NCI-H460 (cell line): ENCODE results near the gene ARMC9. TPM values are rescaled to one million over a fixed set of nuclear protein-coding genes. Genes with fewer than 3 reads are reported as not detected.

Experiments
- DNase-seq: peaks from one replicate; pipeline ENCODE4 v3.0.0-alpha.2; 2016; ENCODE audit warnings: low read depth; ENCODE audit errors: extremely low read depth
- total RNA-seq: library from RNA; depleted of rRNA; stranded (reverse); fragments of >200 nt; shearing (Covaris generic); gene quantifications from 2 replicates; pipeline ENCODE4 v1.2.3, GENCODE V29; 2014

ARMC9 gene
- total RNA-seq, 1 experiment from 2014 or later: 8.9 TPM

DNA sequence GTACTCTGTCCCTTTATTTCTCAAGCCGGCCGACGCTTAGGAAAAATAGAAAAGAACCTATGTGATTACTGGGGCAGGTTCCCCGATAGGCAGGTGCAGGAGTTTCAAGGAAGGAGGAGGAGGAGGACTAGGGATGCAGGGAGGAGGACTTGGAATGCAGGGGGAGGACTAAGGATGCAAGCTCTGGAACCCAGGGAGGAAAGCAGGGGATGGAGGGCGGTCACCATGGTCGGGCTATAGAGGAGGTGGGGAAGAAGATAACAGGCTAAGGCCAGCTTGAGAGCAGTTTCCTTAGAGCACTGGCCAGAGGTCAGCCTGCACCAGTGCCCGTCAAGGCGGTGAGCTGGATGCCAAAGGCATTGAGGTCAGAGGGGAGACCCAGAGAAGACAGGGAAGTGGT is 178.4 kb downstream of the ARMC9 start:
- no peak for DNase-seq

DNA sequence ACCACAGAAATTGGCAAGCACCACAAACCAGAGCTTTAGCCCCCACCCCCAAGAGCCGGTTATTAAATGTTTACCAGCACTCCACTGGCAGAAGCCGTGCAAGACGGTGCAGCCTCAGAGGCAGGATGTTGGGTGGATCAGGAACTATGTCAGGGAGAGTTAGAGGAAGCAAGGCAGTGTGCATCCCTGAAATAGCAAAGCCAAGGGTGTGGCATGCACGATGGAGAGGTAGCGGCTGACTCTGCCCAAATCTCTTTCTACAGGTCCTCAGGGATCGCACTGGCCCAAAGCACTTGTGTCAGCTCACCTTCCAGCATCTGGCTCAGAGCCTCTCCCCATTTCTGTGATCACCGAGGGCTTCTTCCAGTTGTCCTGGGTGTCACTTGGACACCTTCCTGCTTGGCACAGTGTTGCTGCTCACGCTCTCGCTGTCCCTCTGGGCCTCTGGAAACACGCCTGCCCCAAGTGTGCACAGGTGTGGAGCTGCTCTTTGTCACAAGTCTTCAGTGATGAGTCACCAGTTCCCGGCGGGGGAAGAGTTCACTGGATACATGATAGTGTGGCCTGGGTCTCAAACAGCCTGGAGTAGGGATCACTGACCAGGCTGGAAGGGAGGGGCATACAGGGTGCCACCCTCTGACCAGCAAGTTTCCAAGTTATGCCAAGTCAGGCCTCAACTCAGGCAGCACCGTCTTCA is 179.7 kb downstream of the ARMC9 start:
- DNase-seq: no peak

DNA sequence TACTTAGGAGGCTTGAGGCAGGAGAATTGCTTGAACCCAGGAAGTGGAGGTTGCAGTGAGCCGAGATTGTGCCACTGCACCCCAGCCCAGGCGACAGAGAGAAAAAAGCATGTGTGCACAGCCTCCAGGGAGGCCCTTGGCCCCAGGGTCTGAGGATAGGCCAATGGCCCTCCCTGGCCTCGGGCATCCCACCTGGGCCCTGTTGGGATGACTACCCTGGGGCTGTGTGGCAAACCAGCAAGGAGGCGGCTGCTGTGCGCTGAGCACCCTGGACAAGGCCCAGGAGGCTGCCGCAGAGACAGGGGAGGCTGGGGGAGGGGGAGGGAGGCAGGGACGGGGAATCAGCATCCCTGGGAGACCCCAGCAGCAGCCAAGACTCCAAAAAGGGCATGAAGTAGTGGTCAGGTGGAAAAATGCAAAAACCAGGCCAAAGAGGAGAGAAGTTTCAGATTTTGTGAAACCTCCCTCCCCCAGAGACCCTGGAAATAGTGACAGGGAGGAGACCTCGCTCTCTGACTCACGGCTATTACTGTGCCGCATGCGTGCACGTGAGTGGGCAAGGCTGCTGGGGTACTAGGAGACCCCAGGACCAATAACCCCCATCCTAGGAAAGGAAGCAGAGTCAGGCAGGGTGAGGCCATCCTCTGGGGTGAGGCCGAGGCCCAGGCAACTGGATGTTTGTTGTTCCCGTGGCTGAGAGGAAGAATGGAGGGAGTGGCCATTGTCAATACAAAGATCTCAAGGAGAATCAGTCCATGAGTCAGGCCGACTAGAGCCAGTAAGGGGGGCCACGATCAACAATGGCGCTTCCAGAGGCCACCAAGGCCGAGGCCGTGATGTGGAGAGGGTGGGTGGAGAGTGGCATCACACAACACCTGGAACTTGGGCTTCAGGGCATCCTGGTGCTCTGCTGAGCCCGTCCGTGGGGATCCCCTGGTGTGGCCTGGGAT is 181.1 kb downstream of the ARMC9 start:
- no peak for DNase-seq

- no peak for DNase-seq
Observed at GRCh38 chr2:231380307-231380706, 181.9 kb downstream of the ARMC9 start.

DNA sequence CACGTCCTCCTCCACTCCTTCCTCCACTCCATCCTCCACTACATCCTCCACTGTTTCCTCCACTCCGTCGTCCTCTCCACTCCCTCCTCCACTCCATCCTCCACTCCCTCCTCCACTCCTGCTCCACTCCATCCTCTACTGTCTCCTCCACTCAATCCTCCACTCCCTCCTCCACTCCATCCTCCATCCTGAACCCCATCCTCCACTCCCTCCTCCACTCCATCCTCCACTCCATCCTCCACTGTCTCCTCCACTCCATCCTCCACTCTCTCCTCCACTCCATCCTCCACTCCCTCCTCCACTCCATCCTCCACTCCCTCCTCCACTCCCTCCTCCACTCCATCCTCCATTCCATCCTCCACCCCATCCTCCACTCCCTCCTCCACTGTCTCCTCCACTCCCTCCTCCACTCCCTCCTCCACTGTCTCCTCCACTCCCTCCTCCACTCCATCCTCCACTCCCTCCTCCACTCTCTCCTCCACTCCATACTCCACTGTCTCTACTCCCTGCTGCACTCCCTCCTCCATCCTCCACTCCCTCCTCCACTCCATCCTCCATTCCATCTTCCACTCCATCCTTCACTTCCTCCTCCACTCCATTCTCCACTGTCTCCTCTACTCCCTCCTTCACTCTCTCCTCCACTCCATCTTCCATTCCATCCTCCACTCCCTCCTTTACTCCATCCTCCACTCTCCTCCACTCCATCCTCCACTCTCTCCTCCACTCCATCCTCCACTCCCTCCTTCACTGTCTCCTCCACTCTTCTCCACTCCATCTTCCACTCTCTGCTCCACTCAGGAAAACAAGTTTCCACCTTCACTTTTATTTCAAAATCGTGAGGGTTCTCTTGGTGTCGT is 182.8 kb downstream of the ARMC9 start:
- DNase-seq: no peak

DNA sequence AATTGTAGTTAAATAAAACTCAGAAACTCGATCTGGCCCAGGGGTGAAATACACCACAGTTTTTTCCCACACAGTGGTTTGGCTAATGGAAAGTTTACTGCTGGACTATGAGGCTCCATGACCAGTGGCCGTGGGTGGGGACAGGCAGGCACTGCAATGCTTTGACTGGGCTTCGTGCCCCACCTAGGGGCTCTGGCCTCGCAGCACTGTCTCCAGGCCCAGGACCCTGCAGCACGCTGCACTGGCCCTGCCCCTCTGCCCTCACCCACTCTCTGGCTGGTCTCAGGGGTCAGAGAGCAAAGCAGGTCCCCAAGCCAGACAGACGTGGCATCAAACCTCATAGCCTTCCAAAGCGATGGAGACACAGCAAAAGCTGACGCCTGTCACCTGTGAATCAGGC is 183.7 kb downstream of the ARMC9 start:
- no peak for DNase-seq

DNA sequence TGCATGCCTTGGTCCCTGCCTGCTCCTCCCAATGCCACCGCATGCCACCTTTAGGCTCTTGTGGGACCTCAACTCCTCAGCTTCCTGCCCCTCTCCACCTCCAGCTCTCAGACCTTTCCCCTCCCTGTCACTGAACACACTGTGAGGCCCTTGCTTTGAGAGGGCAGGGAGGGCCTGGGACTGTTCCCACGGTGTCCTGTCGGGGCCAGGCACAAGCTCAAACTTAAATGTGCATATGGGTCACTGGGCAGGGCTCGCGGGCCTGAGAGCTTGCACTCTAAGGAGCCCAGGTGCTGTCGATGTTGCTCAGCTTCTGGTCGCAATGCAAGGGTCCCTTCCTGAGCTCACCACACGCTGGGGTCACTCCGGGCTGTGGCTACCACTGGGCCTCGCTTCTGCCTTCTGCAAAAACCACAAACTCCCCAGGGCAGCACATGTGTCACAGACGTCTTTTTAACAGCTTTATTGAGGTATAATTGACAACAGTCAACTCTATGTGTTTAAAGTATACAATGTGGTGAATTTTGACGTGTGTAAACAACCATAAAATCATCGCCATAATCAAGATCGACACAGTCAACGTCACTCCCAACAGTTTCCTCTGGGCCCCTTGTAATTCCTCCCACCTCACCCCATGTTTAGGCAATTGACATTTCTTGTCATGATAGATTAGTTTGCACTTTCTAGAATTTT is 185.1 kb downstream of the ARMC9 start:
- no peak for DNase-seq

- no peak for DNase-seq
Observed at GRCh38 chr2:231384109-231384435, 185.6 kb downstream of the ARMC9 start.

DNA sequence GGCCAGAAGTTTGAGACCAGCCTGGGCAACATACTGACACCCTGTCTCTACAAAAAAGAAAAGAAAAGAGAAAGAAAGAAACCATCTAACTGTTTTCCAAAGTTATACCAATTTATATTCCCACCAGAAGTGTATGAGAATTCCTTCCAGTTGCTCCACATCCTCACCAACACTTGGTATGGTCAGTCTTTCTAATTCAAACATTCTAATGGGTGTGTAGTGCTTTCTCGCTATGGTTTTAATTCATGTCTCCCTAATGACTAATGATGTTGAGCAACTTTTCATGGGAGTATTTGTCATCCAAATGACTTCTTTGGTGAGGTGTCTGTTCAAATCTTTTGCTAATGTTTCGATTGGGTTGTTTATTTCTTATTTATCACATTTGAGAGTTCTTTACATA is 186.5 kb downstream of the ARMC9 start:
- DNase-seq: no peak

GRCh38 chr2:231385429-231385828 is 187.0 kb downstream of the ARMC9 start:
- DNase-seq: no peak

DNA sequence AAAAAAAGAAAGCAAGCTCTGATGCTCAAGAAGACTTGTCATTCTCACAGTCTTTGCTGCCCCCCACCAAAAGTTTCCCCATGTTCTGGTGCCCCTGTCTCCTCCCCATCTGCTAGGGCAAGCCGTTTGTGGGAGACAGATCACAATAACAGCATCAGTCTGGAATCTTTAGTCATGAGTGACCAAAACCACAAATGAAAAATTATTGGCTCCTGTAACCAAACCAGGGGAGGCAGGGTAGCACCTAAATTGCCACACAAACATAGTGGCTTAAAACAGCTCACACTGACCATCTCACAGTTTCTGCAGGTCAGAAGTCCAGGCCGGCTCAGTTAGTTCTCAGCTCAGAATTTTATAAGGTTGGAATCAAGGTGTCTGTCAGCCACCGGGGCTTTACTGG is 188.0 kb downstream of the ARMC9 start:
- no peak for DNase-seq

DNA sequence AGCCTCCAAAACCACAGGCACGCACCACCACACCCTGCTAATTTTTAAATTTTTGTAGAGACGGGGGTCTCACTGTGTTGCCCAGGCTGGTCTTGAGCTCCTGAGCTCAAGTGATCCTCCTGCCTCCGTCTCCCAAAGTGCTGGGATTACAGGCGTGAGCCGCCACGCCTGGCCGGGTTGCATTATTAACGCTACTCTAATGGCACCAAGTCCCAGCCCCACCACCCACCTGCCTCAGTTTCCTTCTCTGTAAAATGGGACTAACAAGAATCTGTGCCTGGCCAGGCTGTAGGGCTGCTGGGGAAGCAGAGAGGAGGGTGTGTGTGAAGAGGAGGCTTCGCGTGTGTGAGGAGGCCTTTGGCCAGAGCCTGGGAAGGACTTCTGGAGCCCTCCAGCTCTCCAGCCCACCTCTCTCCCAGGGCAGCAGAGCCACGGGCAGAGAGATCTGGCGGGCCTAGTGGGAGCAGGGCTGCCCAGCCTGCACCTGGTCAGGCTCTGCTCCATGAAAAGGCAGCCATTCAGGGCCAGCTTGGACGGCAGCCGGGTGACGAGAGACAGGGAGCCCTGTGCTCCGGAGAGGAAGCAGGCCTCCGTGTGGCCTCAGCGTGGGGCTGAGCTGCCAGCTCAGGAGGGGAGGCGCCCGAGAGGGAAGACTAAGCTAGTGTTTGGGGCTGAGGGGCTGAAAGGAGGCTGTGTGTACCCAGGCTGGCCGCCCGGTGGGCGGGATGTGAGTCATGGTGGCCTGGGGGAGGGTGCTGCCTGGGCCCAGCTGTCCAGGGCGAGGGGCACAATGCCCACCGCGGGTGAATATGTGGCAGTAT is 189.7 kb downstream of the ARMC9 start:
- no peak for DNase-seq

DNA sequence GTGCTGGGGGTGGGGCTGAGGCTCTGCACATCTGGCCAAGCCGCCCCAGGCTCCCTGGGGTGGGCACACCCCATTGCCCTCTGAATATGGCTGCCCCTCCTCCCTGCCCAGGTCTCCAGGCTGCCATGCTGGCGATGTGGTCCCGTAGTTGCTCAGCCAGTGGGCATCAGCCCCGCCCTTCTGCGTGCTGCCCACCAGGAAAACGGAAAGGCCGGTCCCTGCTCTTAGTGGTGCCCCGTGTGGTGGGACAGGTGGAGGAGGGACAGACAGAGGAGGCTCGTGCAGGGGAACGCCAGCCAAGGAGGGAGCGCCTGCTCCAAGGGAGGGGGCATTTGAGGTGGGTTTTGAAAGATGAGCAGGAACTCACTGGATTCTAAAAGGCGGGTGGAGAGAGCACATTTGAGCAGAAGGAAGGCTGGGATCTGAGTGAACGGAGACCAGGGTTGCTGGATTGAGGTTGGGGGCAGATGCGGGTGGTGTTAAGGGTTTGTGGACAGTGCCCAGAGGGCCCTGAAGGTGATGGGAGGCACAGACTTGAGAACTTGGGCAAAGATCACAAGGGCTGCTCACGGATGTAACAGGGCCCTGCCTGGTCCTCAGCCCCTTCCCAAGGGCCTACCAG is 190.4 kb downstream of the ARMC9 start:
- DNase-seq: no peak

DNA sequence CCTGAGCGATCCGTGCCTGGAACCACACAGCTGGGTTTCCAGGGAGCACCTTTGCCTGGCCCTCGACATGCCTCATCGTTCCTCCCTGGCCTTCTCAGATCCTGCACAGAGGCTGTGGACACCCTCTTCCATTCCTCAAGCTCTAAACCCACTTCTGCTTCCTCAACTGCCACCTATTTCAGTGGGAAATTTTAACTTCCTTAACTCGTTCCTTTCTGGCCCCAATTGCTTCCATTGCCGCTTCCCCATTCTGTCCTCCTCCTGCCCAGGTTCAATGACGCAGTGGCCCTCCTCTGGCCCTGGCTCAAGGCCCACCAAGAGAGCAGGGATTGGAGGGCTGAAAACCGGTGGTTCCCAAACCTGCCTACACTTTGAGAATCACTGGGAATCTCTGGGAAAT is 192.2 kb downstream of the ARMC9 start:
- DNase-seq: no peak

DNA sequence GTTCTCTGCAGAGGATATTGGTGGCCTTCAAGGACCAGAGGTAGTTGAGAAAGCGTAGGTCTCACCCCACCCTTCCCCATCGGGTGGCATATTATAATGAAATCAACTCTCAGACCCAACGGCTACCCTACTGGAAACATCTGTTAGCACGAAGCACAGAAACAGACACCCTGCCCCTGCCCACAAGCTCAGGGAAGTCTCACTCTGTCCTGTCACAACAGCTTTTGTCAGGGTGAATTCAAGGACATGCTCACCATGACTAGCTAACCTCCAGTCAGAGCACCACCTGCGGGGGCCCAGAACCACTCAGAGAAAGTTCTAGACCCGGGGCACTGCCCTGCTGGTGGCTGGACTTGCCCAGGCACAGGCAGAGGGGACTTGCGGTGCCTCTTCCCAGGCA is 193.6 kb downstream of the ARMC9 start:
- DNase-seq: no peak

- no peak for DNase-seq
Observed at GRCh38 chr2:231392431-231393148, 194.2 kb downstream of the ARMC9 start.

GRCh38 chr2:231393149-231394131 is 195.0 kb downstream of the ARMC9 start:
- DNase-seq: no peak
